ENCODE measurements around the gene FRMD5.

The FRMD5 gene

GRCh38 chr15:43966646-43967045 is 228.4 kb downstream of the FRMD5 start:
- H3K4me3 ChIP-seq (replicated peaks; ENCODE audit: low read depth, low read length): no peak overlapping the region
- DNase-seq (ENCODE audit: extremely low read depth, low read depth): no peak
- TF ChIP-seq CTCF (IDR thresholded peaks at IDR 0.05; ENCODE audit: low read depth, low read length, missing control alignments): no peak

GRCh38 chr15:43958861-43959330 is 236.2 kb downstream of the FRMD5 start:
- H3K4me3 ChIP-seq (replicated peaks; ENCODE audit: low read depth, low read length): no peak overlapping the region
- DNase-seq (ENCODE audit: extremely low read depth, low read depth): no peak
- TF ChIP-seq CTCF (IDR thresholded peaks at IDR 0.05; ENCODE audit: low read depth, low read length, missing control alignments): no peak

DNA sequence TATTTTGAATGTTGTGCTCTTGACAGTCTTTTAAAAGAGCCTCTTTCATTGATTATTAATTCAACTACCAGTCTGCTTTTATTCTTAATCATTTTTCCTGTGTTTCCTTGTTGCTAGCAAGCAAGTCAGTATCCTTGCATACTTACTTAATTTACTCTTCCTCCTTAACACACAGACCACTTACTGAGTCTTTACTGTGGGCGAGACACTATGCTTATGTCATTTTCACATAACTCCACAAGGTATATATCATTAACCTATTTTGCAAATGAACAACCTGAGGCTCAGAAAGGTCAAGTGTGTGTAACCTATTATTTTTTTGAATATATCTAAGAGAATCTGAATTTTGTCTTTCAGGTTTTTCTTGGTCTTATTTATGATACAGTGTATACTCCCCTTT is 237.3 kb downstream of the FRMD5 start:
- TF ChIP-seq CTCF (IDR thresholded peaks at IDR 0.05; ENCODE audit: low read depth, low read length, missing control alignments): no peak
- DNase-seq (ENCODE audit: extremely low read depth, low read depth): no peak
- H3K4me3 ChIP-seq (replicated peaks; ENCODE audit: low read depth, low read length): no peak overlapping the region

- no peak overlapping the region for H3K4me3 ChIP-seq (replicated peaks; ENCODE audit: low read depth, low read length)
- no peak for TF ChIP-seq CTCF (IDR thresholded peaks at IDR 0.05; ENCODE audit: low read depth, low read length, missing control alignments)
- no peak for DNase-seq (ENCODE audit: extremely low read depth, low read depth)
Observed at GRCh38 chr15:43955140-43955539, 239.9 kb downstream of the FRMD5 start.

DNA sequence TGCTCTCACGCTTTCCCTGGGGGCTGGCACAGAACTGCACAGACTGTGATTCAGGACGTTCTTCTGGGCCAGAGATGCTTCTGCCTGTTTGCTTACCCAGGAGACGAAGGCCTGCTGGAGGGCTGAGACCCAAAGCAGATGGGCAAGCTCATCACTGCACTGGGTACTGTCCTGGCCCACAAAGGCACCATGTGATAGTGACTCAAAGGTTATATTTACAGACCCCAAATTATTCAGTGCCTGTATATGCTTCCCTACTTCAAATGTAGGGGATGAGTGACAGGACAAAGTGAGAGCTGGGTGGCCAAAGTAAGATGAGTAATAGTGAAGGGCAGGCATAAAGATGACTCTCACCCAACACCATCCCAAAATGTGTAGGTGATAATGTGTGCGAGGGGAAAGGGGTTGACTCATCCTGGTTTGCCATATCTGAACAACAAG is 240.9 kb downstream of the FRMD5 start:
- no peak for TF ChIP-seq CTCF (IDR thresholded peaks at IDR 0.05; ENCODE audit: low read depth, low read length, missing control alignments)
- H3K4me3 ChIP-seq (replicated peaks; ENCODE audit: low read depth, low read length): no peak overlapping the region
- no peak for DNase-seq (ENCODE audit: extremely low read depth, low read depth)

GRCh38 chr15:43953402-43953801 is 241.7 kb downstream of the FRMD5 start:
- TF ChIP-seq CTCF (IDR thresholded peaks at IDR 0.05; ENCODE audit: low read depth, low read length, missing control alignments): no peak
- H3K4me3 ChIP-seq (replicated peaks; ENCODE audit: low read depth, low read length): no peak overlapping the region
- no peak for DNase-seq (ENCODE audit: extremely low read depth, low read depth)

GRCh38 chr15:43950531-43950930 is 244.5 kb downstream of the FRMD5 start:
- H3K4me3 ChIP-seq (replicated peaks; ENCODE audit: low read depth, low read length): no peak overlapping the region
- no peak for TF ChIP-seq CTCF (IDR thresholded peaks at IDR 0.05; ENCODE audit: low read depth, low read length, missing control alignments)
- no peak for DNase-seq (ENCODE audit: extremely low read depth, low read depth)
